ENCODE measurements around the gene ARID3A. TPM values are rescaled to one million over a fixed set of nuclear protein-coding genes. Genes with fewer than 3 reads are reported as not detected.

ARID3A gene
- total and polyA plus RNA-seq, 2 of the 8 experiments (the other 6 are each of a cell fraction or from before 2014, with no cell fraction given): 40.5 to 77.4 TPM

DNA sequence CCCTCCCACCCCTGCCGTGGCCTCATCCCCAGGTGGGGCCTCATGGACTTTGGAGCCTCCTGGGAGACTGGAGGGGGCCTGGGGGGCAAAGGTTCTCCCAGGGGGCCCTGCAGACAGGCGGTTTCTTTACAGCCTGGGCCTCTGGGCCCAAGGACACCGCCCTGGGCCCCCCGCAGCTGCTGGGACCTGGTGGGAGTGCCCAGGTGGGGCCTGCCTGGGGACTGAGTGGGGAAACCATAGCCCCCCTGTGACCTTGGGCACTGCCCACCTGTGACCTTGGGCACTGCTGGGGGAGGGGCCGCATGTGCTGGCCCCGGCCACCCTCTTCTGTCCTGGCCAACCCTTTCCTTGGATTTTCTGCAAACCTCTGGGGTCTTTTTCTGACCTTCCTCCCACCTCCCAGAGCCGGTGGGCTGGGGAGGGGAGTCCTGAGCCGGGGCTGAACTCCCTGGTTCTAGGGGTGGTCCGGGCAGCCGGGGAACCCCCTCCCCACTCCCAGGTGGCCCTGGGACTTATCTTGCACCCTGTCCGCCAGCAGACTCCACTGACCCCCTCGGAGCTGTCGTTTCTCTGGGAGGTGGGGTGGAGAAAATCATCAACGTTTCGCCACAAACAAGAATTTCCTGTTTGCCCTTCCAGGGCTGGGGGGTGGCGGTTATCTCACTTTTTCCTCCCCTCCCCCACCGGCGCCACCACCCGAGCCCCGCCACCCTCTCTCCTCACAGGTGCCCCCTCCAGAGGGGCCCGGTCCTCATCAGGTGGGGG, 27.0 kb downstream of the ARID3A start:
- H3K4me3 ChIP-seq (ENCODE audit: extremely low read depth in 1 of 4, insufficient read depth in 2 of 4, low read depth in 3 of 4, low read length in 4 of 4): peak overlapping the region in 3 of 4 experiments; percentile 2 to 51 (median 23); a peak in 4 of 8 replicates
- peaks cover 0 to 3% of the 10 kb centered on the region in 2 experiments for H4K20me1 ChIP-seq (replicated peaks in 1 of 2; ENCODE audit: control insufficient read depth in 1 of 2, insufficient read depth in 2 of 2, low read length in 2 of 2)
- H3K4me1 ChIP-seq (replicated peaks in 1 of 4; ENCODE audit: control insufficient read depth in 3 of 4, insufficient read depth in 4 of 4, low read length in 3 of 4): peaks cover 5 to 46% (median 23%) of the 10 kb centered on the region in 4 experiments
- H2BK15ac ChIP-seq (ENCODE audit: low read length): no peak overlapping the region
- H3K27me3 ChIP-seq (replicated peaks in 1 of 4; ENCODE audit: control insufficient read depth in 3 of 4, extremely low read depth in 1 of 4, insufficient read depth in 3 of 4, low read length in 3 of 4): no peaks in the 10 kb centered on the region
- ChIA-PET CTCF (ENCODE audit: partially characterized antibody) (interaction anchor here (0.8 to 1.6 kb wide), 3 partner anchors 9 to 18 kb away, joined by 3 to 11 read pairs (median 4); no protein-coding TSS in a partner anchor), POLR2A (ENCODE audit: partially characterized antibody) (interaction anchor here (0.7 to 1.9 kb wide), 8 partner anchors 9 to 316 kb away, joined by 3 to 8 read pairs (median 3); partner anchors contain the start of gene CIRBP)
- no peak overlapping the region for H2BK12ac ChIP-seq (ENCODE audit: low read depth, low read length)
- peak overlapping the region; percentile 71 for H3K18ac ChIP-seq (ENCODE audit: extremely low read depth, low read length)
- H4K8ac ChIP-seq (ENCODE audit: extremely low read depth, insufficient read depth, low read length): peak overlapping the region; percentile 9
- 43% methylated on average over 12 of the region's 21 CpGs; no CpG with 5 or more reads in 1 of the 2 experiments for WGBS, 2 experiments (ENCODE audit: extremely low coverage in 1 of 2, insufficient coverage in 1 of 2, insufficient read length in 1 of 2, insufficient replicate concordance in 2 of 2, low coverage in 1 of 2, low lambda C conversion rate in 2 of 2, missing lambda C conversion rate in 1 of 2)
- peak overlapping the region; percentile 71 for H4K5ac ChIP-seq (ENCODE audit: insufficient read length, low read depth, low read length)
- H3K79me2 ChIP-seq (ENCODE audit: control insufficient read depth in 1 of 2, insufficient read depth in 2 of 2, low read length in 2 of 2): peaks cover 0 to 26% of the 10 kb centered on the region in 2 experiments; a peak in 1 of 4 replicates
- FAIRE-seq (no peak), DNase-seq (ENCODE audit: low read depth in 1 of 2, low spot score in 2 of 2) (no peak)
- H3K27ac ChIP-seq (ENCODE audit: low read depth, low read length): peak overlapping the region; percentile 11; the same call in 1 of the 2 replicates
- H3K14ac ChIP-seq (ENCODE audit: insufficient read length): no peak overlapping the region
- no peak overlapping the region for H2BK20ac ChIP-seq (ENCODE audit: low read length)
- H3K36me3 ChIP-seq (ENCODE audit: control insufficient read depth in 2 of 4, insufficient read depth in 4 of 4, low read length in 3 of 4): peaks cover 0 to under 1% (median 0%) of the 10 kb centered on the region in 4 experiments; a peak in 1 of 8 replicates
- H2AK5ac ChIP-seq (ENCODE audit: low read depth, low read length): no peak overlapping the region; the same call in 1 of the 2 replicates
- H2BK120ac ChIP-seq (replicated peaks; ENCODE audit: low read depth, low read length): no peak overlapping the region
- H4K91ac ChIP-seq (replicated peaks; ENCODE audit: insufficient read length, low read length): no peak overlapping the region
- H3K9ac ChIP-seq (replicated peaks in 1 of 4; ENCODE audit: extremely low read depth in 1 of 4, low read depth in 3 of 4, low read length in 3 of 4): no peak overlapping the region; a peak in 2 of 7 replicates
- peak overlapping the region; percentile 44 for H3K56ac ChIP-seq (replicated peaks; ENCODE audit: insufficient read length, low read depth, low read length)
- H3K9me3 ChIP-seq (ENCODE audit: insufficient read depth in 2 of 2, low read depth in 1 of 2, low read length in 1 of 2): no peaks in the 10 kb centered on the region
- peak overlapping the region; percentile 75; the same call in 1 of the 2 replicates for H2BK5ac ChIP-seq (ENCODE audit: low read depth, low read length)
- H3K23ac ChIP-seq (ENCODE audit: insufficient read length): no peak overlapping the region
- H2AFZ ChIP-seq (ENCODE audit: low read length): no peak overlapping the region
- peaks cover 11% of the 10 kb centered on the region for H3K79me1 ChIP-seq (ENCODE audit: low read depth, low read length)
- TF ChIP-seq NANOG (IDR thresholded peaks at IDR 0.05; ENCODE audit: insufficient read depth, low read depth, low read length, poor library complexity, severe bottlenecking) (no peak), EGR1 (IDR thresholded peaks at IDR 0.05; ENCODE audit: borderline replicate concordance, low read depth, low read length) (no peak), TEAD4 (IDR thresholded peaks at IDR 0.05; ENCODE audit: low read depth, low read length) (no peak), ASH2L (IDR thresholded peaks at IDR 0.05; ENCODE audit: low read length) (peak; percentile 60), CHD1 (IDR thresholded peaks at IDR 0.05; ENCODE audit: low read depth, low read length) (no peak), SP1 (IDR thresholded peaks at IDR 0.05; ENCODE audit: low read depth, low read length) (peak; percentile 67; the same call in 1 of the 2 replicates), RFX5 (IDR thresholded peaks at IDR 0.05; ENCODE audit: borderline replicate concordance, low read depth, low read length) (no peak), RBBP5 (IDR thresholded peaks at IDR 0.05; ENCODE audit: borderline replicate concordance, low read depth, low read length) (0 out of 2 replicates have a peak, but pooled peaks have one; percentile 17), CBX8 (IDR thresholded peaks at IDR 0.05; ENCODE audit: borderline replicate concordance, low read depth, low read length) (no peak), GTF2F1 (IDR thresholded peaks at IDR 0.05; ENCODE audit: borderline replicate concordance, low read depth, low read length) (no peak)
- H3K4me2 ChIP-seq (ENCODE audit: insufficient read depth in 1 of 2, low read depth in 2 of 2, low read length in 2 of 2): peak overlapping the region; percentile 38 to 63
- H3K23me2 ChIP-seq (ENCODE audit: low read depth, low read length): no peaks in the 10 kb centered on the region; the same call in 1 of the 2 replicates
- peak overlapping the region; percentile 67 for H3K4ac ChIP-seq (replicated peaks; ENCODE audit: insufficient read length, low read depth, low read length)
